ENCODE results near the gene DNAI2.
A peak's percentile ranks its signal among the peaks of the same experiment; 100 is the strongest.

Gene DNAI2

GRCh38 chr17:74337834-74338500, 63.9 kb downstream of the DNAI2 start:
- peak in 47 of 58 donors; percentile 7 to 88 (median 59) for DNase-seq

- DNase-seq, result peak in 1 of 58 donors; percentile 14
Observed at GRCh38 chr17:74339537-74340195, 65.6 kb downstream of the DNAI2 start.

- DNase-seq, result peak in 33 of 58 donors; percentile 6 to 78 (median 35)
Observed at GRCh38 chr17:74340470-74341023, 66.5 kb downstream of the DNAI2 start.

GRCh38 chr17:74342224-74342623, 68.2 kb downstream of the DNAI2 start:
- no peak for DNase-seq

- no peak for DNase-seq
Observed at GRCh38 chr17:74343121-74343520, 69.1 kb downstream of the DNAI2 start.

- no peak for DNase-seq
Observed at GRCh38 chr17:74343526-74344284, 69.7 kb downstream of the DNAI2 start.

- DNase-seq, result no peak
Observed at GRCh38 chr17:74344658-74345057, 70.6 kb downstream of the DNAI2 start.

- DNase-seq, result no peak
Observed at GRCh38 chr17:74345433-74346241, 71.6 kb downstream of the DNAI2 start.

- no peak for DNase-seq
Observed at GRCh38 chr17:74347646-74348045, 73.6 kb downstream of the DNAI2 start.

- DNase-seq, result no peak
Observed at GRCh38 chr17:74349120-74349519, 75.1 kb downstream of the DNAI2 start.

GRCh38 chr17:74350486-74350885, 76.5 kb downstream of the DNAI2 start:
- DNase-seq, result no peak

GRCh38 chr17:74351552-74352210, 77.6 kb downstream of the DNAI2 start:
- no peak for DNase-seq

- DNase-seq, result no peak
Observed at GRCh38 chr17:74353446-74354060, 79.5 kb downstream of the DNAI2 start.

- DNase-seq, result peak in 17 of 58 donors; percentile 4 to 49 (median 20)
Observed at GRCh38 chr17:74354123-74354522, 80.1 kb downstream of the DNAI2 start.

GRCh38 chr17:74354561-74354960, 80.5 kb downstream of the DNAI2 start:
- DNase-seq, result no peak

GRCh38 chr17:74355065-74355464, 81.0 kb downstream of the DNAI2 start:
- DNase-seq, result no peak

GRCh38 chr17:74356646-74357465, 82.8 kb downstream of the DNAI2 start:
- DNase-seq, result no peak

- DNase-seq, result no peak
Observed at GRCh38 chr17:74357466-74357809, 83.4 kb downstream of the DNAI2 start.

GRCh38 chr17:74358697-74359096, 84.7 kb downstream of the DNAI2 start:
- DNase-seq, result no peak
